Keratinocyte (primary cell): Measurements from ENCODE around the gene LDLRAD4.

Experiments used
- EZH2 ChIP-seq: IDR thresholded peaks from one replicate; pipeline ENCODE4 v1.6.1; 2012; ENCODE audit warnings: inconsistent platforms, mild to moderate bottlenecking, low read length, moderate library complexity
- TF ChIP-seq, protein P1 (sequence below), 3 experiments: IDR thresholded peaks in 1 of 3; conservative IDR thresholded peaks in 1 of 3; optimal IDR thresholded peaks in 1 of 3; 2 replicates in 2 of 3; 3 replicates in 1 of 3; pipeline versions ENCODE3 to v1.5.1; 2011; ENCODE audit warnings: low read length in 3 of 3, mild to moderate bottlenecking in 3 of 3, moderate library complexity in 2 of 3, control low read depth in 1 of 3, inconsistent platforms in 1 of 3; ENCODE audit not compliant: insufficient read depth in 2 of 3; ENCODE audit errors: extremely low read depth in 1 of 3

DNA sequence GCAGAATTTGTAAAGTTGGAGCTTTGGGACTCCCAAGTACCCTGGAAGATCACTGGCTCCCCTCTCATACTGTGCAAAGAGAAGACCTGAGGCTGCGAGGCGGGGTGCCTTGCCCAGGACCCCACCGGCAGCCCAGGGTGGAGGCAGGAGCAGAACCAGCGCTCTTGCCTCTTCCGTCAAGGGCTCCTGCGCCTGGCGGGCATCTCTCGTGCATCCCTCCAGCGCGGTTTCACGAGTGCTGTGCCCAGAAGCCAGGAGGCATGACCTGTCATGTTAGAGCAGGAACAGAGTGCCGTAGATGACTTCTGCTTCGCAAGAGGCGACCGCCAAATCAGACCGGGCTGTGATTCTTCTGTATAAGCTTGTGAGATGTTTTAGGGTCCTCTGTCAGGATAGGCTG, 77.3 kb downstream of the LDLRAD4 start:
- TF ChIP-seq, protein P1, sequence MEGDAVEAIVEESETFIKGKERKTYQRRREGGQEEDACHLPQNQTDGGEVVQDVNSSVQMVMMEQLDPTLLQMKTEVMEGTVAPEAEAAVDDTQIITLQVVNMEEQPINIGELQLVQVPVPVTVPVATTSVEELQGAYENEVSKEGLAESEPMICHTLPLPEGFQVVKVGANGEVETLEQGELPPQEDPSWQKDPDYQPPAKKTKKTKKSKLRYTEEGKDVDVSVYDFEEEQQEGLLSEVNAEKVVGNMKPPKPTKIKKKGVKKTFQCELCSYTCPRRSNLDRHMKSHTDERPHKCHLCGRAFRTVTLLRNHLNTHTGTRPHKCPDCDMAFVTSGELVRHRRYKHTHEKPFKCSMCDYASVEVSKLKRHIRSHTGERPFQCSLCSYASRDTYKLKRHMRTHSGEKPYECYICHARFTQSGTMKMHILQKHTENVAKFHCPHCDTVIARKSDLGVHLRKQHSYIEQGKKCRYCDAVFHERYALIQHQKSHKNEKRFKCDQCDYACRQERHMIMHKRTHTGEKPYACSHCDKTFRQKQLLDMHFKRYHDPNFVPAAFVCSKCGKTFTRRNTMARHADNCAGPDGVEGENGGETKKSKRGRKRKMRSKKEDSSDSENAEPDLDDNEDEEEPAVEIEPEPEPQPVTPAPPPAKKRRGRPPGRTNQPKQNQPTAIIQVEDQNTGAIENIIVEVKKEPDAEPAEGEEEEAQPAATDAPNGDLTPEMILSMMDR (optimal IDR thresholded peaks at IDR 0.05 in 1 of 3, IDR thresholded peaks at IDR 0.05 in 1 of 3, conservative IDR thresholded peaks at IDR 0.05 in 1 of 3; ENCODE audit: extremely low read depth in 1 of 3, insufficient read depth in 2 of 3, low read length in 3 of 3), result no peak
- TF ChIP-seq EZH2, result no peak
